GM19043 (cell line): ENCODE data around the gene CDK5R1.

Experiments used
- ATAC-seq: cut with Tn5 transposase; IDR thresholded peaks from one replicate; pipeline ENCODE4 v1.9.1; 2021; ENCODE audit warnings: low read depth; ENCODE audit not compliant: unreplicated experiment

CDK5R1 gene

GRCh38 chr17:32470405-32471167, 16.2 kb upstream of the CDK5R1 start:
- ATAC-seq = no peak

- no peak for ATAC-seq
Measured at GRCh38 chr17:32471652-32472051, 15.1 kb upstream of the CDK5R1 start.

GRCh38 chr17:32475258-32475657, 11.5 kb upstream of the CDK5R1 start:
- ATAC-seq = no peak

- no peak for ATAC-seq
Measured at GRCh38 chr17:32477220-32477619, 9.6 kb upstream of the CDK5R1 start.

- ATAC-seq = no peak
Measured at GRCh38 chr17:32479074-32479617, 7.6 kb upstream of the CDK5R1 start.

GRCh38 chr17:32481193-32481592, 5.6 kb upstream of the CDK5R1 start:
- no peak for ATAC-seq

- ATAC-seq = no peak
Measured at GRCh38 chr17:32482568-32483320, 4.0 kb upstream of the CDK5R1 start.

- no peak for ATAC-seq
Measured at GRCh38 chr17:32483451-32484019, 3.3 kb upstream of the CDK5R1 start.

GRCh38 chr17:32484041-32484461, 2.7 kb upstream of the CDK5R1 start:
- ATAC-seq = no peak

- no peak for ATAC-seq
Measured at GRCh38 chr17:32484628-32485027, 2.2 kb upstream of the CDK5R1 start.

- ATAC-seq = no peak
Measured at GRCh38 chr17:32485261-32486110, 1.3 kb upstream of the CDK5R1 start.

GRCh38 chr17:32486111-32486700, 587 bp upstream of the CDK5R1 start:
- ATAC-seq = no peak

- no peak for ATAC-seq
Measured at GRCh38 chr17:32487473-32488176, 832 bp downstream of the CDK5R1 start.

GRCh38 chr17:32488177-32488542, 1.4 kb downstream of the CDK5R1 start:
- no peak for ATAC-seq

GRCh38 chr17:32488604-32489180, 1.9 kb downstream of the CDK5R1 start:
- no peak for ATAC-seq

GRCh38 chr17:32489320-32490100, 2.7 kb downstream of the CDK5R1 start:
- ATAC-seq = no peak

- ATAC-seq = no peak
Measured at GRCh38 chr17:32490101-32490482, 3.3 kb downstream of the CDK5R1 start.
